Fibroblast of lung (primary cell): ENCODE data around the gene ELMO1. TPM values are rescaled to one million over a fixed set of nuclear protein-coding genes. Genes with fewer than 3 reads are reported as not detected.

Source experiments
- DNase-seq, 2 donors: peaks; one replicate each; pipeline versions ENCODE4 v3.0.0 to v3.0.0-alpha.2; 2010; ENCODE audit warnings: low read depth in 2 of 2
- H2AFZ ChIP-seq: 2 replicates; pipeline ENCODE4 v1.5.1; 2012; ENCODE audit warnings: low read length, control low read depth, inconsistent platforms
- H3K27ac ChIP-seq: 2 replicates; pipeline ENCODE4 v1.5.1; 2011; ENCODE audit warnings: low read length, control low read depth; ENCODE audit not compliant: insufficient read depth
- H3K27me3 ChIP-seq: 2 replicates; pipeline ENCODE4 v1.5.1; 2011; ENCODE audit warnings: mild to moderate bottlenecking, low read length; ENCODE audit not compliant: control insufficient read depth, insufficient read depth
- H3K36me3 ChIP-seq: 2 replicates; pipeline ENCODE4 v1.5.1; 2011; ENCODE audit warnings: low read length; ENCODE audit not compliant: control insufficient read depth, insufficient read depth
- H3K4me1 ChIP-seq: 2 replicates; pipeline ENCODE4 v1.5.1; 2011; ENCODE audit warnings: low read length; ENCODE audit not compliant: control insufficient read depth, insufficient read depth; ENCODE audit errors: extremely low read depth
- H3K4me2 ChIP-seq: 2 replicates; pipeline ENCODE4 v1.5.1; 2011; ENCODE audit warnings: low read length, control low read depth; ENCODE audit not compliant: insufficient read depth; ENCODE audit errors: extremely low read depth
- H3K4me3 ChIP-seq, 4 experiments: fragments of 200-600 bp in 1 of 4; sonication (generic) in 1 of 4; replicated peaks in 1 of 4; 2 replicates each; pipeline ENCODE4 v1.5.1; 2011 to 2016; ENCODE audit warnings: low read length in 4 of 4, low read depth in 3 of 4, mild to moderate bottlenecking in 3 of 4, control low read depth in 2 of 4, inconsistent platforms in 1 of 4, mixed read lengths in 1 of 4; ENCODE audit not compliant: insufficient read depth in 1 of 4; ENCODE audit errors: control extremely low read depth in 1 of 4
- H3K79me2 ChIP-seq: 2 replicates; pipeline ENCODE4 v1.5.1; 2012; ENCODE audit warnings: mild to moderate bottlenecking, low read length, inconsistent platforms; ENCODE audit not compliant: control insufficient read depth, insufficient read depth
- H3K9ac ChIP-seq: 2 replicates; pipeline ENCODE4 v1.5.1; 2011; ENCODE audit warnings: mild to moderate bottlenecking, low read length, control low read depth; ENCODE audit not compliant: insufficient read depth
- H3K9me3 ChIP-seq: 2 replicates; pipeline ENCODE4 v1.5.1; 2012; ENCODE audit warnings: low read depth, low read length; ENCODE audit not compliant: control insufficient read depth, insufficient read depth
- H4K20me1 ChIP-seq: 2 replicates; pipeline ENCODE4 v1.5.1; 2011; ENCODE audit warnings: low read length; ENCODE audit not compliant: control insufficient read depth, insufficient read depth; ENCODE audit errors: extremely low read depth
- CTCF ChIP-seq, 2 donors: IDR thresholded peaks in 1 of 2; conservative IDR thresholded peaks in 1 of 2; 1 replicate in 1 of 2; 2 replicates in 1 of 2; pipeline ENCODE4 v1.5.1; 2011 to 2012; ENCODE audit warnings: low read length in 2 of 2, control low read depth in 1 of 2, inconsistent platforms in 1 of 2, low read depth in 1 of 2, mild to moderate bottlenecking in 1 of 2
- EZH2 ChIP-seq: IDR thresholded peaks from 2 replicates; pipeline ENCODE4 v1.5.1; 2012; ENCODE audit warnings: low read length, control low read depth, mild to moderate bottlenecking; ENCODE audit errors: missing control alignments
- polyA plus RNA-seq, 2 donors: library from polyadenylated mRNA; depleted of rRNA in 1 of 2; stranded (reverse) in 1 of 2; unstranded in 1 of 2; fragments of >200 nt; gene quantifications; 2 replicates each; pipeline ENCODE4 v1.2.1, GENCODE V29; 2011 to 2012; ENCODE audit warnings: missing spikeins in 1 of 2
- total RNA-seq: library from RNA; depleted of rRNA; stranded (reverse); fragments of >200 nt; gene quantifications from 2 replicates; pipeline ENCODE4 v1.2.1, GENCODE V29; 2014

ELMO1 gene
- total and polyA plus RNA-seq, 2 donors (not counting 1 experiment from before 2014, with no cell fraction given), result 0.50 TPM; not detected in 1

DNA sequence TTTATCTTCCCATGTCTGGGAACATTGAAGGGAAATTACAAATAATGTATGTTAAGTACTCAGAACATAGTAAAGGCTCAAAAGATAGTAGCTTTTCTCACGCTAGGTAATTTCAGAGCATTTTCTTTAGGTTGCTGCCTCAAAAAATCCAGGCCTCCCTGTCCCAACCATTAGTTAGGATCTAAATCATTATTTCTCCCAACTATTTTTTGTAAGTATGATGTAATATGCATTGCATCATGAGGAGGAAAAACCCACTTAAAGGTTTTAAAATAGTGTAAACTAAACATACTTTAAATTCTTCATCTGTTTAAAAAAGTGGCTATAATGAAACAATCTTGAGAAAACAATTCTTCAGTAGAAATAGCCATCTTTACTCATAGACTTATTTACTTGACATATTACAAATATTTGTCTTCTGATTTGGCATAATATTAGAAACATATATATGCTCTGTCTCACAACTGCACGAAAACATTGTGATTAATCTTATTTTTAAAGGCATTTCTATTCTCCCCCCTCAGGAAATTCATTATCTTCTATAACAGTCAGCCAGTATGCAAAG is 329.3 kb downstream of the ELMO1 start:
- Histone ChIP-seq H3K79me2 (no peaks in the 10 kb centered on the region), H2AFZ (no peak overlapping the region), H3K36me3 (no peaks in the 10 kb centered on the region), H3K9ac (no peak overlapping the region), H3K9me3 (no peaks in the 10 kb centered on the region), H3K27ac (no peak overlapping the region), H3K4me1 (no peaks in the 10 kb centered on the region), H3K27me3 (no peaks in the 10 kb centered on the region), H3K4me2 (no peak overlapping the region), H4K20me1 (no peaks in the 10 kb centered on the region), H3K4me3 (no peak overlapping the region)
- TF ChIP-seq EZH2 (no peak), CTCF (conservative IDR thresholded peaks at IDR 0.05 in 1 of 2, IDR thresholded peaks at IDR 0.05 in 1 of 2; ENCODE audit: low read depth in 1 of 2, low read length in 2 of 2) (no peak)
- DNase-seq, result peak in 1 of 2 donors; percentile 6

- no peaks in the 10 kb centered on the region for H3K79me2 ChIP-seq
- H3K27ac ChIP-seq, result no peak overlapping the region
- H3K4me2 ChIP-seq, result no peak overlapping the region
- no peaks in the 10 kb centered on the region for H3K9me3 ChIP-seq
- no peaks in the 10 kb centered on the region for H3K27me3 ChIP-seq
- H4K20me1 ChIP-seq, result no peaks in the 10 kb centered on the region
- TF ChIP-seq CTCF (conservative IDR thresholded peaks at IDR 0.05 in 1 of 2, IDR thresholded peaks at IDR 0.05 in 1 of 2; ENCODE audit: low read depth in 1 of 2, low read length in 2 of 2), result no peak
- TF ChIP-seq EZH2, result no peak
- no peak overlapping the region for H3K4me3 ChIP-seq
- H3K9ac ChIP-seq, result no peak overlapping the region
- H3K36me3 ChIP-seq, result no peaks in the 10 kb centered on the region
- H2AFZ ChIP-seq, result no peak overlapping the region
- DNase-seq, result no peak
- no peaks in the 10 kb centered on the region for H3K4me1 ChIP-seq
These were observed 330.7 kb downstream of the ELMO1 start for GRCh38 chr7:37118004-37118403.

- Histone ChIP-seq H2AFZ (no peak overlapping the region), H4K20me1 (no peaks in the 10 kb centered on the region), H3K9me3 (no peaks in the 10 kb centered on the region), H3K4me1 (no peaks in the 10 kb centered on the region), H3K4me2 (no peak overlapping the region), H3K36me3 (no peaks in the 10 kb centered on the region), H3K4me3 (no peak overlapping the region), H3K27me3 (no peaks in the 10 kb centered on the region), H3K9ac (no peak overlapping the region), H3K27ac (no peak overlapping the region), H3K79me2 (no peaks in the 10 kb centered on the region)
- TF ChIP-seq EZH2 (no peak), CTCF (conservative IDR thresholded peaks at IDR 0.05 in 1 of 2, IDR thresholded peaks at IDR 0.05 in 1 of 2; ENCODE audit: low read depth in 1 of 2, low read length in 2 of 2) (no peak)
- DNase-seq, result no peak
These were observed 331.4 kb downstream of the ELMO1 start for GRCh38 chr7:37117292-37117691.
